Erythroblast (primary cell): ENCODE data around the gene PDE8B.

ENCODE experiments used
- DNase-seq, 2 experiments: peaks; one replicate each; lab custom pipeline; 2025; lab: John Stamatoyannopoulos, UW
- GATA1 ChIP-seq: IDR thresholded peaks from 2 replicates; pipeline ENCODE4 v1.6.1; 2011; ENCODE audit warnings: low read depth, mild to moderate bottlenecking, control low read depth, low read length, moderate library complexity
- POLR2A ChIP-seq: IDR thresholded peaks from 2 replicates; pipeline ENCODE4 v1.6.1; 2011; ENCODE audit warnings: mild to moderate bottlenecking, low read length

The PDE8B gene

GRCh38 chr5:77208507-77209163 lies 1.8 kb upstream of the PDE8B start:
- DNase-seq = no peak
- no peak for TF ChIP-seq GATA1
- TF ChIP-seq POLR2A = no peak

- no peak for DNase-seq
- TF ChIP-seq POLR2A = no peak
- TF ChIP-seq GATA1 = no peak
Measured at GRCh38 chr5:77209495-77210090, 887 bp upstream of the PDE8B start.

- TF ChIP-seq GATA1 = no peak
- no peak for DNase-seq
Measured at GRCh38 chr5:77210964-77211690, 647 bp downstream of the PDE8B start.

- TF ChIP-seq POLR2A (no peak), GATA1 (no peak)
Measured at GRCh38 chr5:77211691-77212047, 1.2 kb downstream of the PDE8B start.

GRCh38 chr5:77213601-77214000 lies 3.1 kb downstream of the PDE8B start:
- TF ChIP-seq POLR2A (no peak), GATA1 (no peak)
- no peak for DNase-seq

More at GRCh38 chr5:77211691-77212047, 1.2 kb downstream of the PDE8B start:
- no peak for DNase-seq

GRCh38 chr5:77214151-77214550 lies 3.7 kb downstream of the PDE8B start:
- DNase-seq = no peak
- TF ChIP-seq POLR2A (no peak), GATA1 (no peak)

GRCh38 chr5:77218263-77218662 lies 7.8 kb downstream of the PDE8B start:
- no peak for DNase-seq
- no peak for TF ChIP-seq POLR2A
- TF ChIP-seq GATA1 = no peak

- TF ChIP-seq POLR2A = no peak
- no peak for TF ChIP-seq GATA1
Measured at GRCh38 chr5:77221115-77221514, 10.6 kb downstream of the PDE8B start.

GRCh38 chr5:77222722-77223121 lies 12.2 kb downstream of the PDE8B start:
- TF ChIP-seq GATA1 (no peak), POLR2A (no peak)
- DNase-seq = no peak

More at GRCh38 chr5:77221115-77221514, 10.6 kb downstream of the PDE8B start:
- no peak for DNase-seq

- TF ChIP-seq POLR2A (no peak), GATA1 (no peak)
- DNase-seq = no peak
Measured at GRCh38 chr5:77223653-77224052, 13.2 kb downstream of the PDE8B start.

- no peak for TF ChIP-seq GATA1
- no peak for TF ChIP-seq POLR2A
- DNase-seq = no peak
Measured at GRCh38 chr5:77224672-77225355, 14.3 kb downstream of the PDE8B start.

- TF ChIP-seq POLR2A (no peak), GATA1 (no peak)
- no peak for DNase-seq
Measured at GRCh38 chr5:77225531-77225930, 15.1 kb downstream of the PDE8B start.

- DNase-seq = no peak
- TF ChIP-seq POLR2A (no peak), GATA1 (no peak)
Measured at GRCh38 chr5:77229887-77230286, 19.4 kb downstream of the PDE8B start.
